ENCODE results near the gene PHYKPL. TPM values are rescaled to one million over a fixed set of nuclear protein-coding genes. Genes with fewer than 3 reads are reported as not detected.

The PHYKPL gene
- total RNA-seq, 3 donors from 2014 or later (not counting 1 experiment from before 2014, with no cell fraction given) = 111 to 134 (median 131) TPM

DNA sequence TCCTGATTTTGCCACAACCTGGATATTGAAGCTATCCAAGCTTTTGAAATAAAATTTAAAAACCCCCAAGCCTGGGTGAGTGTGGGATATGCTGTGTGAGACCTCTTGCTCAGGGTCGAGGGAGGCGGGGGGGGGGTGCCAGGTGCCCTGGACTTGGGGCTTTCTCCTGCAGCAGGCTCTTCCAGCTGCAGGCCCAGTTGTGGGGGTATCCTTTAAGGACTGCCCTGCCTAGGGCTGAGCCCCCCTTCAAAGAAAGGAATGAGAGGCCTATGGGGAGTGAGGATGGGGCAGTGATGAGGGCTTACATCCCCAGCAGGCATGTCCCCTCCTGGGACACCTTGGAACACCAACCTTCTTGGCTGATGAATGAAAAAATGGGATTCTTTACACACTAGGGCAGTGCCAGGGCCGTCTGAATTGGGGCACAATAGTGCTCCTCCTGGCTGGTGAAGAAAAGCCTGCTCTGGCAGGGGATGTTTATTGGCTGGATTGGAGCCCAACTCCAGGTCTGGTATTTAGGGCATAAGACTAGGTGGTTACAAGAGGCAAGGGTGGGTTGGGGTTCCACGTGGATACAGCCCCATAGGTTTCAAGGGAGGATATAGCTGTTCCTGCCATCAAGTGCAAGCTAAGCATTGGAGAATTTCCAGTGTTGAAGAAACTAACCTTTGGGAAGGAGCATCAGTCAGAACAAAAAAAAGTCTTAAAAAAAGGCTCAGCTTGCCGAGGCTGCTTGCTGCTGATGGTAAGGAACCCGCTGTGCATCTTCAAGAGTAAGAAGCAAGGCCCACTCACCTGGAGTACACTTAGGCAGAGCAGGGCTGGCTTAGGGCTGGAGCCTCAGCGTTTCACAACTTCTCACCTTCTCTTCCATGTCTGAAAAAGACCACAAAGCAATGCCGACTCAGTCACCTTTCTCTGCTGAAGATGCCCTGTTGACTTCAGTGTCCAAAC, 21.2 kb downstream of the PHYKPL start:
- Histone ChIP-seq H3K4me1 (ENCODE audit: control insufficient read depth, insufficient read depth, low read length) (peaks cover 22% of the 10 kb centered on the region), H3K27me3 (ENCODE audit: control insufficient read depth, insufficient read depth, low read length) (no peaks in the 10 kb centered on the region), H3K9me3 (ENCODE audit: control insufficient read depth, insufficient read depth, low read length) (no peaks in the 10 kb centered on the region), H3K4me3 (ENCODE audit: low read length) (no peak overlapping the region), H3K36me3 (ENCODE audit: control insufficient read depth, insufficient read depth, low read length) (peaks cover 96% of the 10 kb centered on the region), H3K27ac (ENCODE audit: low read length) (no peak overlapping the region)
- H3K9me3 Mint-ChIP-seq = no peaks in the 10 kb centered on the region
- TF ChIP-seq, protein P1, sequence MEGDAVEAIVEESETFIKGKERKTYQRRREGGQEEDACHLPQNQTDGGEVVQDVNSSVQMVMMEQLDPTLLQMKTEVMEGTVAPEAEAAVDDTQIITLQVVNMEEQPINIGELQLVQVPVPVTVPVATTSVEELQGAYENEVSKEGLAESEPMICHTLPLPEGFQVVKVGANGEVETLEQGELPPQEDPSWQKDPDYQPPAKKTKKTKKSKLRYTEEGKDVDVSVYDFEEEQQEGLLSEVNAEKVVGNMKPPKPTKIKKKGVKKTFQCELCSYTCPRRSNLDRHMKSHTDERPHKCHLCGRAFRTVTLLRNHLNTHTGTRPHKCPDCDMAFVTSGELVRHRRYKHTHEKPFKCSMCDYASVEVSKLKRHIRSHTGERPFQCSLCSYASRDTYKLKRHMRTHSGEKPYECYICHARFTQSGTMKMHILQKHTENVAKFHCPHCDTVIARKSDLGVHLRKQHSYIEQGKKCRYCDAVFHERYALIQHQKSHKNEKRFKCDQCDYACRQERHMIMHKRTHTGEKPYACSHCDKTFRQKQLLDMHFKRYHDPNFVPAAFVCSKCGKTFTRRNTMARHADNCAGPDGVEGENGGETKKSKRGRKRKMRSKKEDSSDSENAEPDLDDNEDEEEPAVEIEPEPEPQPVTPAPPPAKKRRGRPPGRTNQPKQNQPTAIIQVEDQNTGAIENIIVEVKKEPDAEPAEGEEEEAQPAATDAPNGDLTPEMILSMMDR (IDR thresholded peaks at IDR 0.05) = no peak
- no peaks in the 10 kb centered on the region for H3K36me3 Mint-ChIP-seq
- peaks cover 23 to 46% of the 10 kb centered on the region in 2 donors for H3K4me1 Mint-ChIP-seq
- WGBS (ENCODE audit: insufficient coverage) = 77% methylated on average over 8 of the region's 8 CpGs
- H3K27me3 Mint-ChIP-seq (ENCODE audit: low read depth in 2 of 2) = no peaks in the 10 kb centered on the region
- intact Hi-C loops (cut with micrococcal nuclease) = no loop called here
- no peak for ATAC-seq
- peak overlapping the region in 1 of 2 donors; percentile 45 for H3K27ac Mint-ChIP-seq
- DNase-seq = no peak
- no peak overlapping the region for H3K4me3 Mint-ChIP-seq

DNA sequence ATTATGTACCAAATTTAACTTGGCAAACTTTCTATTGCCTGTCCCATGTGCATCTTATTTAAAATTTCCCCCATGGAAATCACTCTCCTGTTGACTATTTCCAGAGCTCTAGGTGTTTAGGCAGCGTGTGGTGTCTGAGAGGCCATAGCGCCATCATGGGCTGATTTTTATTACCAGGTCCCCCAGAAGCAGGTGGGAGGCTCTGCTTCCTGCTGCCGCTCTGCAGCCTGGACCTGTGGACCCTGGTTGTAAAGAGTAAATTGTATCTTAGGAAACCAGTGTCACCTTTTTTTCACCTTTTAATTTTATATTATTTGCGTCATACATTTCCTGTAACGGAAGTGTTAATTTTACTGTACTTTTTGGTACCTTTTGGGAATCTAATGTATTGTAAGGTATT, 21.9 kb downstream of the PHYKPL start:
- Histone ChIP-seq H3K4me3 (ENCODE audit: low read length) (no peak overlapping the region), H3K27me3 (ENCODE audit: control insufficient read depth, insufficient read depth, low read length) (no peaks in the 10 kb centered on the region), H3K27ac (ENCODE audit: low read length) (no peak overlapping the region), H3K36me3 (ENCODE audit: control insufficient read depth, insufficient read depth, low read length) (peaks cover 91% of the 10 kb centered on the region), H3K4me1 (ENCODE audit: control insufficient read depth, insufficient read depth, low read length) (peaks cover 27% of the 10 kb centered on the region), H3K9me3 (ENCODE audit: control insufficient read depth, insufficient read depth, low read length) (no peaks in the 10 kb centered on the region)
- DNase-seq (no peak), ATAC-seq (no peak)
- WGBS (ENCODE audit: insufficient coverage) = 96% methylated on average over 3 of the region's 5 CpGs
- no peaks in the 10 kb centered on the region for H3K36me3 Mint-ChIP-seq
- H3K4me1 Mint-ChIP-seq = peaks cover 26 to 49% of the 10 kb centered on the region in 2 donors
- intact Hi-C loops (cut with micrococcal nuclease) = no loop called here
- no peaks in the 10 kb centered on the region for H3K27me3 Mint-ChIP-seq (ENCODE audit: low read depth in 2 of 2)
- TF ChIP-seq, protein P1 (IDR thresholded peaks at IDR 0.05) = no peak
- no peak overlapping the region for H3K4me3 Mint-ChIP-seq
- peak overlapping the region in 1 of 2 donors; percentile 45 for H3K27ac Mint-ChIP-seq
- H3K9me3 Mint-ChIP-seq = no peaks in the 10 kb centered on the region

DNA sequence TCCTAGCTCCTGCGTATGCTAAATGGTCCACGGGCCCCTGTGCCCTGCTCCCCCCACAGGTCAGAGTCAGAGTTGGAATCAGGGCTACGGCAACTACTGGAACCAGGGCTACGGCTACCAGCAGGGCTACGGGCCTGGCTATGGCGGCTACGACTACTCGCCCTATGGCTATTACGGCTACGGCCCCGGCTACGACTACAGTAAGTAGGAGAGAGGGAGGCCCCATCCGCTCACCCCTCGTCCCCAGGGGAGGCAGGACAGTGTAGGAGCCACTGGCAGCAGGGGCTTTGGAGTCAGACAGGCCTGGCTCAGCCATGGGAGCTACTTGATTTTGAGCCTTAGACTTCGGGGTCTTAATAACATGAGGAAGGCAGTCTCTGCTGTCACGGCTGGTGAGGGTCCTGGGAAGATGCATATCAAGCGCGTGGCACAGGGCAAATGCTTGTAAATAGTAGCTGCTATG, 22.5 kb downstream of the PHYKPL start:
- Histone ChIP-seq H3K36me3 (ENCODE audit: control insufficient read depth, insufficient read depth, low read length) (peaks cover 85% of the 10 kb centered on the region), H3K27ac (ENCODE audit: low read length) (no peak overlapping the region), H3K9me3 (ENCODE audit: control insufficient read depth, insufficient read depth, low read length) (no peaks in the 10 kb centered on the region), H3K4me1 (ENCODE audit: control insufficient read depth, insufficient read depth, low read length) (peaks cover 25% of the 10 kb centered on the region), H3K27me3 (ENCODE audit: control insufficient read depth, insufficient read depth, low read length) (no peaks in the 10 kb centered on the region), H3K4me3 (ENCODE audit: low read length) (no peak overlapping the region)
- Mint-ChIP-seq H3K27me3 (ENCODE audit: low read depth in 2 of 2) (no peaks in the 10 kb centered on the region), H3K4me1 (peaks cover 29 to 50% of the 10 kb centered on the region in 2 donors), H3K4me3 (no peak overlapping the region), H3K9me3 (no peaks in the 10 kb centered on the region), H3K27ac (no peak overlapping the region), H3K36me3 (no peaks in the 10 kb centered on the region)
- intact Hi-C loops (cut with micrococcal nuclease) = no loop called here
- WGBS (ENCODE audit: insufficient coverage) = 95% methylated on average over 18 of the region's 18 CpGs
- ATAC-seq = no peak
- TF ChIP-seq, protein P1 (IDR thresholded peaks at IDR 0.05) = no peak
- no peak for DNase-seq

Data from natural killer cell (primary cell).